Glutamatergic neuron (in vitro differentiated cells): ENCODE data around the gene NEURL1. TPM values are rescaled to one million over a fixed set of nuclear protein-coding genes. Genes with fewer than 3 reads are reported as not detected.

Source experiments
- DNase-seq: peaks from one replicate; pipeline ENCODE4 v3.0.0; 2022
- H3K27ac Mint-ChIP-seq: one replicate; pipeline ENCODE4 v1.8.0; 2020; ENCODE audit warnings: mild to moderate bottlenecking, mixed read lengths, inconsistent platforms; ENCODE audit not compliant: unreplicated experiment
- H3K27me3 Mint-ChIP-seq: one replicate; pipeline ENCODE4 v1.8.0; 2020; ENCODE audit warnings: mild to moderate bottlenecking, moderate library complexity, mixed read lengths, inconsistent platforms; ENCODE audit not compliant: unreplicated experiment
- H3K36me3 Mint-ChIP-seq: one replicate; pipeline ENCODE4 v1.8.0; 2020; ENCODE audit warnings: mild to moderate bottlenecking, mixed read lengths, inconsistent platforms; ENCODE audit not compliant: unreplicated experiment
- H3K4me1 Mint-ChIP-seq: one replicate; pipeline ENCODE4 v1.8.0; 2020; ENCODE audit warnings: mild to moderate bottlenecking, low read depth, mixed read lengths, inconsistent platforms; ENCODE audit not compliant: unreplicated experiment
- H3K4me3 Mint-ChIP-seq: one replicate; pipeline ENCODE4 v1.8.0; 2020; ENCODE audit warnings: mild to moderate bottlenecking, mixed read lengths, inconsistent platforms; ENCODE audit not compliant: unreplicated experiment
- H3K9me3 Mint-ChIP-seq: one replicate; pipeline ENCODE4 v1.8.0; 2020; ENCODE audit warnings: mild to moderate bottlenecking, moderate library complexity, mixed read lengths, inconsistent platforms; ENCODE audit not compliant: unreplicated experiment
- CTCF ChIP-seq: fragments of 200-600 bp; sonication (generic); IDR thresholded peaks from one replicate; pipeline ENCODE4 v1.5.0; 2021; ENCODE audit not compliant: partially characterized antibody, unreplicated experiment
- total RNA-seq: library from RNA; stranded (reverse); fragmentation: NEBNext Ultra II Directional; extraction: Animal tissue kit (Norgen Biotek cat#: 25700); gene quantifications from one replicate; pipeline ENCODE4 v1.2.1, GENCODE V29; 2021; ENCODE audit not compliant: unreplicated experiment

Gene NEURL1
- total RNA-seq, 1 donor from 2014 or later: 3.1 TPM

GRCh38 chr10:103549349-103549685, 55.8 kb downstream of the NEURL1 start:
- TF ChIP-seq CTCF: no peak
- no peak overlapping the region for H3K27ac Mint-ChIP-seq

GRCh38 chr10:103550229-103550628, 56.7 kb downstream of the NEURL1 start:
- TF ChIP-seq CTCF: no peak
- H3K27ac Mint-ChIP-seq: no peak overlapping the region
- H3K9me3 Mint-ChIP-seq: peaks cover 2% of the 10 kb centered on the region
- H3K36me3 Mint-ChIP-seq: no peaks in the 10 kb centered on the region
- DNase-seq: no peak
- no peak overlapping the region for H3K4me3 Mint-ChIP-seq
- H3K4me1 Mint-ChIP-seq: peaks cover 5% of the 10 kb centered on the region
- H3K27me3 Mint-ChIP-seq: peaks cover 19% of the 10 kb centered on the region

More at GRCh38 chr10:103549349-103549685, 55.8 kb downstream of the NEURL1 start:
- DNase-seq: no peak
- Mint-ChIP-seq H3K36me3 (no peaks in the 10 kb centered on the region), H3K4me3 (no peak overlapping the region), H3K4me1 (peaks cover 5% of the 10 kb centered on the region), H3K9me3 (peaks cover 2% of the 10 kb centered on the region), H3K27me3 (peaks cover 15% of the 10 kb centered on the region)

- Mint-ChIP-seq H3K27me3 (peaks cover 19% of the 10 kb centered on the region), H3K4me1 (peaks cover 8% of the 10 kb centered on the region), H3K36me3 (no peaks in the 10 kb centered on the region), H3K4me3 (no peak overlapping the region), H3K27ac (no peak overlapping the region), H3K9me3 (peaks cover 2% of the 10 kb centered on the region)
- no peak for DNase-seq
- no peak for TF ChIP-seq CTCF
These were observed 58.4 kb downstream of the NEURL1 start for GRCh38 chr10:103551619-103552602.

DNA sequence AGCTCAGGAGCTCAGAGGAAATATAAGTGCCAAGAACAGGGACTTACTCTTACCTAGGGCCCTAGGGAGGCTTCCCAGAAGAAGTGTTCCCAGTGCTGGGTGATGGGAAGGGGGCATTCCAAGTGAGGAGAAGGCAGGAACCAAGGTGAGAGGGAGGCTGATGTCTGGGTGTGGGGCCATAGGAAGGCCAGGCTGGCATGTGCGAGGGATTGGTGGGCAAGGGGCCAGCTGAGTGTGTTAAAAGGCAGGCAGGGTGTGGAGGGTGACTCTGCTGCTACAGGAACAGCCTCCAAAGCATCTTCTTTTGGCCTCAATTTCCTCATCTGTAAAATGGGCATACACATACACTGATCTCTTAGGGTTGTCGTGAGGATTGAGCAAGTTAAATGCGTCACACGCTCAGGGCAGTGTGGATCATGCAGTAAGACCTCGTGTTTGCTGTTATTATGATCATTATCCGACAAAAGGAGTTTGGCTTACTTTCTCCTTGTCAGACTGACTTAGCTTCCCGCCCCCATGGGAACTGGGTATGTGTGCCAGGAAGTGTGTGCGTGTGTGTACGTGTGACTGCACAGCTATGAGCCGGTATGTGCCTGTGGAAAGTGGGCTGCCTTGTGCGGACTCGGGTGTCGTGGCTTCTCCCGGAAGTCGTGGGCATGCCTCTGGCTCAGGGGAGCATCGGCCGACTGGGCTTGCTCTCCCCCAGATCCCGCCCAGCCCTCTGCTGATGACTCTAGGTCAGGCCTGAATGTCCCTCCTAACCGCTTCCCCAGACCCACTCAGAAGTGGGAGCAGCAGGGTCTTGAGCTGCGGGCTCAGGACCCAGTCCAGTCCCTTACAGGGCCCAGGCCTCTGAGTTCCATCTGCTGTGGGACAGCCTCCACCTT, 59.6 kb downstream of the NEURL1 start:
- H3K27ac Mint-ChIP-seq: no peak overlapping the region
- no peak for TF ChIP-seq CTCF
- peaks cover 19% of the 10 kb centered on the region for H3K27me3 Mint-ChIP-seq

More for the DNA sequence above, 59.6 kb downstream of the NEURL1 start:
- Mint-ChIP-seq H3K9me3 (peaks cover 2% of the 10 kb centered on the region), H3K36me3 (no peaks in the 10 kb centered on the region), H3K4me1 (peaks cover 5% of the 10 kb centered on the region), H3K4me3 (peak overlapping the region; percentile 17)
- no peak for DNase-seq
